DMS153 treated with DMSO at 0.1 percent for 48 hours (cell line): ENCODE measurements around the gene OR2J3.
A peak's percentile ranks its signal among the peaks of the same experiment; 100 is the strongest.
"Not testable (repeated sequence)": the region's sequence is repeated elsewhere in the genome, so short reads cannot be mapped to it uniquely, and the experiment has no call there.

Experiments used
- DNase-seq: peaks from one replicate; lab custom pipeline; 2025; ENCODE audit not compliant: unreplicated experiment; lab: John Stamatoyannopoulos, UW

The OR2J3 gene

DNA sequence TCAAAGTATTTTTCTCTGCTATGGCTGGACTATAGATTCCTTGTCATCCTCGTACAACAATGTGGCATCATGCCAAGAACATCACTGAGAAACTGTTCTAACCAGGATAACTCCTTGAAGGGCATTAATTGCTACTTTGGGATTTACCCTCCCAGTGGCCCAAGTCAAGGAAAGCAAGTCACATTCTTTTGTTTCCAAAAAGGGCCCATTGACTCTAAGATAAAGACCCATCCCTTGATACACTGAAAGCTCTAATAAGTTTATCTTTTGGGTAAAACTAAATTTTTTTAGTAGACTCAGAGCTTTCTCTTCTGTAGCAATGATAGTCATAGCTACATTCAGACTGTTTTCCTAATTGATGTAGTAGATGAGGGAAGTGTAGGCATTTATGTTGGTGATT lies at the start of gene OR2J3:
TSS of gene OR2J3 (plus strand) at position 301 of the 400 bp plus-strand sequence. CDS start 3,833 bp downstream, outside the sequence.
- no peak for DNase-seq

- DNase-seq: peak; percentile 5
Observed at GRCh38 chr6:29071831-29072723, 35.8 kb upstream of the OR2J3 start.

GRCh38 chr6:29079203-29079602 lies 28.7 kb upstream of the OR2J3 start:
- no peak for DNase-seq

GRCh38 chr6:29081312-29081711 lies 26.5 kb upstream of the OR2J3 start:
- no peak for DNase-seq

DNA sequence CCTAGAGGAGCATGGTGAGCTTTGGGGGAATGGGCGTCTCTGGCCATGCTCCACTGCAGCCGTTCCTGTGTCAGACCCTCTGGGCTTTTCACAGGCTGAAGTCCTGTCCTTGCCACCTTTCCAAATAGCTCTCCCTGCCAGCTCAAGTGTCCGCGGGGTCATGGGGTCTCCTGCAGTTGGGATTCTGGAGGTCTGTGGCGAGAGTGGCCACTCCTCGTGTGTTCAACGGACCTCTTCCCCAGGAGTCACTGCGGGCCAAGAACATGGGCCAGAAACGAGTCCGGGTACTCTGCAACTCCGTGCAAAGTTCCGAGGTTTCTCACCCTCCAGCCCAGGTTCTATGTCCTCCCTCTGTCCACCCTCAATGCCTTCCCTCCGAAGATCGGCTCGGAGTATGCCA lies 25.4 kb upstream of the OR2J3 start:
- no peak for DNase-seq

DNA sequence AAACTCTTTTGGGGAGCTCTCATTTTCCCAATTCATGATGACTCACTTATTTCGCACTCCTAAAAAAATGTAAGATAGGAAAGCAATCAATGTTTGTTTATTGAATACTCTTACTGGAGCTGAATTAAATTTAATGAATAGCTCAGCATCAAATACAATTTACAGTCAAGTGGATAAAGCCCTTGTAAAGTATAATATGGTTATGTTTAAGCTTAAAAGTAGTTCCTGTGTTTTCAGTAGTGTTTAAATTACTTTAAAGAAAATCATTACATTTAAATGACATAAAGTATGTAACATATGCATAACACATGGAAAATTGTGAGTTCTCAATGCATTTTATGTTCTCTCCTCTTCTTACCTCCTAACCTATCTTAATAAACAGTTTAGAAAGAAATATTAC lies 20.6 kb upstream of the OR2J3 start, which contains the start of gene OR2B3:
TSS of gene OR2B3 (minus strand) at position 101 of the 400 bp plus-strand sequence. CDS start at position 36, 65 bp downstream.
- no peak for DNase-seq

- DNase-seq: no peak
Observed at GRCh38 chr6:29092957-29093356, 14.9 kb upstream of the OR2J3 start.

GRCh38 chr6:29097803-29098202 lies 10.1 kb upstream of the OR2J3 start:
- no peak for DNase-seq

- DNase-seq: no peak
Observed at GRCh38 chr6:29099190-29099589, 8.7 kb upstream of the OR2J3 start, which contains the start of gene OR2J1. TSS of gene OR2J1 (plus strand) at chr6:29099490. CDS start at chr6:29100943, 1,453 bp downstream.

- DNase-seq: no peak
Observed at GRCh38 chr6:29112135-29112534, 4.3 kb downstream of the OR2J3 start.

DNA sequence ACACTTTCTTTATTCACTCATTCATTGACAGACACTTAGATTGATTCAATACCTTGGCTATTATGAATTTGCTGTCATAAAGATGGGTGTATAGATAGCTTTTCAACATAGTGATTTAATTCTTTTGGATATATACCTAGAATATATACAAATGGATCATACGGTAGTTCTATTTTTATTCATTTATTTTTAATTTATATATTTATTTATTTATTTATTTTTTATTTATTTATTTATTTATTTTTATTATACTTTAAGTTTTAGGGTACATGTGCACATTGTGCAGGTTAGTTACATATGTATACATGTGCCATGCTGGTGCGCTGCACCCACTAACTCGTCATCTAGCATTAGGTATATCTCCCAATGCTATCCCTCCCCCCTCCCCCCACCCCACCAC lies 7.1 kb downstream of the OR2J3 start:
- DNase-seq: not testable (repeated sequence)

DNA sequence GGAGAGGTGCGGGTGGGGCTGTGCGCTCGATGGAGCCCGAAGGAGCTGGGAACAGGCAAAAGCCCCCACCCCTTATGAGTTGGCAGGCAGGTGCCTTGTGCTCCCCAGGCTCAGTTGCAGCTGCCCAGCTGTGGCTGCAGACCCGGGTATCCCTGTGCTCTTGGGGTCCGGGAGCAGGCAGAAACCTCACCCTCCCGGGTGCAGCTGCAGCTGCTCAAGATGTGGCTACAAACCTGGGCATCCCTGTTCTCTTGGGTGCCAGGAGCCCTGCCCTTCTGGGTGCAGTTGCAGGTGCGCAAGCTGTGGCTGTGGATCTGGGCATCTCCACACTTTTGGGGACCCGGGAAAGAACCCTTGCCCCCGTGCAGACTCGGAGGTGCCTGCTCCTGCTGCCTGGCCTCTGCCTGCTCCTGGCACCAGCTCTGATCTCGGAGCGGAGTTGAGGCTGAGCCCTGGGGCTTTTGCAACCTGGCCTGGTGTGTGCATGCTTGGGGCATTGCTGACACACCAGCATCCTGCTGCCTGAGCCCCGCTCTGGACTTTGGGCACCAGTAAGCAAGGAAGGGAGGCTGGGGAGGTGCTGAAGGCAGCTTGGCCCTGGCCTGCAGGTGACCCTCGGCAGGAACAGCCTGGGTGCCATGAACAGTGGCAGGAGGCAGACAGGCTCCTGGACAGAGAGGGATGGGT lies 21.6 kb downstream of the OR2J3 start:
- DNase-seq: no peak

DNA sequence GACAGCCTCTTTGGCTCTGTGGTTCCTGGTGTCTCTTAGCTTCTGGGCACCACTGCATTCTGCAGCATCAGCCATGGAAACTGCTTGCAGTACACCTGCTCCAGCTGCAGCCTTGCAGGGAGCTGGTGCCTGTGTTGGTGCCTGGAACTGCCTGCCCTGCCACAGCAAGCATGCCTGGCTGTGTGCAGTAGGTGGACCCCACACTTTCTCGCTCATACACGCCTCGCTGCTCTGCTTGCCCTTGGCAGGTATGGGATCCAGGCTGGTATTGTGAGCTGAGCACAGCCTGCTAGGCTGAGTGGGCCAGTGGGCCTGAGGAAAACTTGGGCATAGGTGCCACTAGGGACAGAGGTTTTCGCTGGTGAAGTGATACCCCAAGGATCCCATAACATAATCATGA lies 22.8 kb downstream of the OR2J3 start:
- no peak for DNase-seq

- DNase-seq: no peak
Observed at GRCh38 chr6:29131691-29132090, 23.8 kb downstream of the OR2J3 start.

DNA sequence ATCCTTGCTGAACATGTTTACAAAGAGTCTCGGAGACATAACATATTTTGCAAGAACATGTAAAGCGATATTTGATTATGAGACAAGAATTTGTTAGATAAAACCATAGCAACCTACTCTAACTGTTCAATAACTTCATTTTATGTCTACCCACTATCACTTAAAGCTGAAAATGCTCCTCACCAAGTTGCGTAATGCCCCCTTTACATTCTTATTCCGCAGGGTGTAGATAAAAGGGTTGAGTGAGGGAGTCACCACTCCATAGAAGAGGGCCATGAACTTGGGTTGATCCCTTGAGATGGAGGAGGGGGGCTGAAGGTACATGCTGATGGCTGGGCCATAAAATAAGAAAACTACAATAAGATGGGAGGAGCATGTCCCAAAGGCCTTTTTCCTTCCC lies 29.9 kb downstream of the OR2J3 start:
- DNase-seq: no peak

- no peak for DNase-seq
Observed at GRCh38 chr6:29141606-29142005, 33.7 kb downstream of the OR2J3 start.

- DNase-seq: no peak
Observed at GRCh38 chr6:29142309-29142708, 34.5 kb downstream of the OR2J3 start.

GRCh38 chr6:29146179-29146578 lies 38.3 kb downstream of the OR2J3 start:
- DNase-seq: no peak

GRCh38 chr6:29147074-29147473 lies 39.2 kb downstream of the OR2J3 start:
- no peak for DNase-seq

DNA sequence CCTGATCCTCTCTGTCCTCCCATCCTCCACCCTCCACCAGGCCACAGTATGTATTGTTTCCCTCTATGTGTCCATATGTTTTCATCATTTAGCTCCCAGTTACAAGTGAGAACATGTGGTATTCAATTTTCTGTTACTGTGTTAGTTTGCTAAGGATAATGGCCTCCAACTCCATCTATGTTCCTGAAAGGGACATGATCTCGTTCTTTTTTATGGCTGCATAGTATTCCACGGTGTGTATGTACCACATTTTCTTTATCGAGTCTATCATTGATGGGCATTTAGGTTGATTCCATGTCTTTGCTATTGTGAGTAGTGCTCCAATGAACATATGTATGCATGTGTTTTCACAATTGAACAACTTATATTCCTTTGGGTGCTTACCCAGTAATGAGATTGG lies 41.6 kb downstream of the OR2J3 start:
- DNase-seq: not testable (repeated sequence)

GRCh38 chr6:29153083-29153482 lies 45.2 kb downstream of the OR2J3 start:
- DNase-seq: no peak

DNA sequence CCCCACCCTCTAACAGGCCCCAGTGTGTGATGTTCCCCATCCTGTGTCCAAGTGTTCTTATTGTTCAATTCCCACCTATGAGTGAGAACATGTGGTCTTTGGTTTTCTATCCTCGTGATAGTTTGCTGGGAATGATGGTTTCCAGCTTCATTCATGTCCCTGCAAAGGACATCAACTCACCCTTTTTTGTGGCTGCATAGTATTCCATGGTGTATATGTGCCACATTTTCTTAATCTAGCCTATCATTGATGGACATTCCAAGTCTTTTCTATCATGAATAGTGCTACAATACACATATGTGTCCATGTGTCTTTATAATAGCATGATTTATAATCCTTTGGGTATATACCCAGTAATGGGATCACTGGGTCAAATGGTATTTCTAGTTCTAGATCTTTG lies 47.3 kb downstream of the OR2J3 start:
- DNase-seq: not testable (repeated sequence)
